ENCODE measurements around the gene COPG2.
"Not testable (repeated sequence)": the region's sequence is repeated elsewhere in the genome, so short reads cannot be mapped to it uniquely, and the experiment has no call there.

COPG2 gene

GRCh38 chr7:130649004-130649790 is 19.4 kb downstream of the COPG2 start:
- DNase-seq (ENCODE audit: low read depth): no peak

DNA sequence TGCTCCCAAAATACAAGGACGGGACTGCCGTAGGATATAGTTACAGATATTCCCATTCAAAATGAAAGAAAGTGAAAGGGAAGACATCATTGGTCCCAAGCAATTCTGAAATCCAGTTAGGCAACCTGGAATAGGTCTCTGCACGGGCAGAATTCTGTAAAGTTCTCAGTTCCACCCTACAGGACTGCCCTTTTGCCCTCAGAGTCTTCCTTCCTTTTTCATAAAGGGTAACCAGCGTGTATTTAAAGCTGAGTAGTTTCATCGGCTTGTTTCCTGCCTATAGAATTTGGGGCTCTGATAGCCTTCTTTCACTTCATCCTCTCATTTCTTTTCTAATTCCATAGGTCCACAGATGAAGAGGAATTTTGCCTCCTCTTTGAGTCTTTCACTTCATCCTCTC is 20.0 kb downstream of the COPG2 start:
- DNase-seq (ENCODE audit: low read depth): no peak

- DNase-seq (ENCODE audit: low read depth): no peak
Observed at GRCh38 chr7:130642383-130642782, 26.2 kb downstream of the COPG2 start.

- DNase-seq (ENCODE audit: low read depth): no peak
Observed at GRCh38 chr7:130641497-130641896, 27.1 kb downstream of the COPG2 start.

- DNase-seq (ENCODE audit: low read depth): no peak
Observed at GRCh38 chr7:130641040-130641439, 27.5 kb downstream of the COPG2 start.

DNA sequence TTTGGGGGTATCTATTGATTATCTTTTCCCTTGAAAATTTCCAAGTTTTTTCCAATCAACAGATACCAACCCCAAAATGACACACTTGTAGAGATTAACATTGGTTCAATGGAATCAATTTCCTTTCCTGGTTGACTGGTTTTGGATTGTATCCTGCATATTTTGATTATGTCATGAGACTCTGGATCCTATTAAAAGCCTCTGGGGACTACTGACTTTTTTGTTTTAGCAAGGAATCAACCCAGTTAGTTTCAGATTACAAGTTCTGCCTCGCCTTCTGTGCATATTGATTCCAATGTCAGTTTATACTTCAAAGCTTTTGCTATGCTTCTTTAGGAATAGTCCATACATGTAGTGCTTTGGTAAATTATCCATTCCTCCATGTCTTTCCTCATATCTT is 29.2 kb downstream of the COPG2 start:
- DNase-seq (ENCODE audit: low read depth): no peak

GRCh38 chr7:130632111-130632510 is 36.4 kb downstream of the COPG2 start:
- DNase-seq (ENCODE audit: low read depth): no peak

- DNase-seq (ENCODE audit: low read depth): no peak
Observed at GRCh38 chr7:130628901-130629300, 39.6 kb downstream of the COPG2 start.

DNA sequence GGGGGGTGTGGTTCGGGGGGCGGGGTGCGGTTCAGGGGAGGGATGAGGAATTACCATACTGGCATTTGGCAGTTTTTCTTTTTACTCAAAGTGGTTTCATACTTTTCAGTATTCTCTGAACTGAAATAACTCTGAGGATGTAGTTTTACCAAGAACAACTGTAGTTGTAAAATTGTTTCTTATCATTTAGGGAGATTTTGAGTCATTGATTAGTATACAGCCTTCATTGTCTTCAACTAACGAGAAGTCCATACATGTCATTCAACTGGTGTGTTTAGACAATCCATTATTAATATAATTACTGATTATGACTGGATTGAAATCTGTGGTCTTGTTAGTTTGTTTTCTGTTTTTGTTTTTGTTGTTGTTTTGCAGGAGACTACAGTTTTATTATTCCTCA is 40.8 kb downstream of the COPG2 start:
- DNase-seq (ENCODE audit: low read depth): no peak

GRCh38 chr7:130622866-130623265 is 45.7 kb downstream of the COPG2 start:
- no peak for DNase-seq (ENCODE audit: low read depth)

GRCh38 chr7:130615583-130615982 is 53.0 kb downstream of the COPG2 start:
- DNase-seq (ENCODE audit: low read depth): no peak

DNA sequence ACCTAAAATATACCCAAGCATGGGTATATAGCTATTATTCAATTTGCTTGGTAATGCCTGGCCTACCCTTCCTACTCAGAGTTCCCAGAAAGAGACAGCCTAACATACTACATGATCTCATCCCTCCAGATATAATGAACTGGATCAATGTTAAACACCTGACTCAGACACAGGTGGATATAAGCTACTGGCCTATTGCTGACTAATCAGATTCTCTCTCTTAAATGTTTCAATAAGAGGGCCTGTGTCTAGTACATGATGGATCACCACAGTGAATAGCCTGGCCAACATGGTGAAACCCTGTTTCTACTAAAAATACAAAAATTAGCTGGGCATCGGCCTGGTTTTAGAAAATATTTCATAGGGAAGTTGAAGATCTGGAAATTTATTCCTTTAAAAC is 54.1 kb downstream of the COPG2 start:
- no peak for DNase-seq (ENCODE audit: low read depth)

DNA sequence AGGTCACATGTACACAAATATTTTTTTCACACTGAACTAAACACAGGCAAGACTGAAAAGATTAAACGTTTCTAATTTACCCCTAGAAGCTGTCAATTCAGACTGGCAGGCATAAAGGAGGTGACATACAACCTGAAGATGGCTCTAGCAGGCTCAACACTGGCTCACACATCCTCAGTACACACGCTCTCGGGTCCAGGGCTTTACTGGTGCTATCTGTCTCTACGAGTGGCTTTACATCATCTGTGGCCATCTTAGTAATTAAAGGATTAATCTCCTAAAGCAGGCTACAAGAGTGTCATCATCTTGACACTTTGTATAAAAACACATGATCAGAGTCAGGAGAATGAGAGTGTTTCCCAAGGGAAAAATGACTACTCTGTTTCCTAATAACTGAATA is 57.3 kb downstream of the COPG2 start:
- DNase-seq (ENCODE audit: low read depth): no peak

- DNase-seq (ENCODE audit: low read depth): not testable (repeated sequence)
Observed at GRCh38 chr7:130607066-130607465, 61.5 kb downstream of the COPG2 start.

DNA sequence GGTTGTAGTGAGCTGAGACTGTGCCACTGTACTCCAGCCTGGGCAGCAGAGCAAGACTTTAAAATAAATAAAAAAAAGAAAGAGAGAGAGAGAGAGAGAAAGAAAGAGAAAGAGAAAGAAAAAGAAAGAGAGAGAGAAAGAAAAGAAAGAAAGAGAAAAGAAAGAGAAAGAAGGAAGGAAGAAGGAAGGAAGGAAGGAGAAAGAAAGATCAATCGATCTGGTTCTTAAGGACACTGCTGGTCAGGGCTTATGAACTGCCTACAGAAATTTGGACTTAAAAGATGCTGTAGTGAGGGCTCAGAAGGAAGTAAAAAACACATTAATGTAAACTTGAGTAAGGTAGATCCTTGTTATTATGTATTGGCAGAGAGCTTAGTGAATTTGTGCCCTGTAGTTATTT is 62.4 kb downstream of the COPG2 start:
- no peak for DNase-seq (ENCODE audit: low read depth)

DNA sequence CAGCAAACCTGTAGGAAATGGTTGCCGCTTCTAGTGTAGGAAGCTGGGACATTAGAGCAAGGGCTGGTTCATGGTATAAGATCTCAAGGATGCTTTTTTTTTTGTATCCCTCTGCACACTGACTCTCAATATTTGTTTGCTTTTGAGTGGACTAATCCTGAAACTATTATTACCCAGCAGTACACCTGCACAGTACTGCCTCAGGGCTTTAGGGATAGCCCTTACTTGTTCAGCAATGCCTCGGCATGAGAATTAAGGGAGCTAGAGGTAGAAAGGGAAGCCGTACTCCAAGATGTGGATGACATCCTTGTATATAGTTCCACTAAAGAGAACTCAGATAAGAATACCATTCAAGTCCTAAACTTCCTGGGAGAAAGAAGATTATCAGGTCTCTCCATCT is 70.5 kb downstream of the COPG2 start:
- DNase-seq (ENCODE audit: low read depth): no peak

GRCh38 chr7:130595986-130596385 is 72.6 kb downstream of the COPG2 start:
- no peak for DNase-seq (ENCODE audit: low read depth)

DNA sequence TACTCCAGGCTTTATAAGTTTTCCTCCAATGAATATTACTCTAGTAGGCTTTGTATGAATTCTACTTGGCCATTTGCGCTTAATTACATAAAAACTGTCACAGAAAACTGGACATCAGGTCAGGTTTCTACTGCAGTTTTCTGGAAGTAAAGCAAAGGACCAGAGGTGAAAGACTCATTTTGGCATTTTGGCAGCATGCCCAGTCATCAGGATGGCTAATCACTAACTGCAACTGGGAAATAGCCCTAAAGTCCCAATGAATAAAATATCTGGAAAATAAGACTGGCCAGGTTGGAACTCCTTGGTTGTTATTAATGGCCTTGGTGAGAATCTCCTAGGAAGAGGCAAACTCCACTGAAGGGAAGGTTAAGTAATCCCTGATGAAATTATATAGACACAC is 75.5 kb downstream of the COPG2 start:
- no peak for DNase-seq (ENCODE audit: low read depth)

DNA sequence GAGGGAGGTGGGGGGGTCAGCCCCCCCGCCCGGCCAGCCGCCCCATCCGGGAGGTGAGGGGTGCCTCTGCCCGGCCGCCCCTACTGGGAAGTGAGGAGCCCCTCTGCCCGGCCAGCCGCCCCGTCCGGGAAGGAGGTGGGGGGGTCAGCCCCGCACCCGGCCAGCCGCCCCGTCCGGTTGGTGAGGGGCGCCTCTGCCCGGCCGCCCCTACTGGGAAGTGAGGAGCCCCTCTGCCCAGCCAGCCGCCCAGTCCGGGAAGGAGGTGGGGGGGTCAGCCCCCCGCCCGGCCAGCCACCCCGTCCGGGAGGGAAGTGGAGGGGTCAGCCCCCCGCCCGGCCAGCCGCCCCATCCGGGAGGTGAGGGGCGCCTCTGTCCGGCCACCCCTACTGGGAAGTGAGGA is 77.1 kb downstream of the COPG2 start:
- not testable (repeated sequence) for DNase-seq (ENCODE audit: low read depth)

- DNase-seq (ENCODE audit: low read depth): not testable (repeated sequence)
Observed at GRCh38 chr7:130585932-130586331, 82.6 kb downstream of the COPG2 start.

DNA sequence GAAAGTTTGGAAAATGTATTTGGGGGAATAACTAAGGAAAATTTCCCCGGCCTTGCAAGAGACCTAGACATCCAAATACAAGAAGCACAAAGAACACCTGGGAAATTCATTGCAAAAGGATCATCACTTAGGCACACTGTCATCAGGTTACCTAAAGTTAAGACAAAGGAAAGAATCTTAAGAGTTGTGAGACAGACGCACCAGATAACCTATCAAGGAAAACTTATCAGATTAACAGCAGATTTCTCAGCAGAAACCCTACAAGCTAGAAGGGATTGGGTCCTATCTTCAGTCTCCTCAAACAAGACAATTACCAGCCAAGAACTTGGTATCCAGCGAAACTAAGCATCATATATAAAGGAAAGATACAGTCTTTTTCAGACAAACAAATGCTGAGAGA is 93.4 kb downstream of the COPG2 start:
- not testable (repeated sequence) for DNase-seq (ENCODE audit: low read depth)

DNA sequence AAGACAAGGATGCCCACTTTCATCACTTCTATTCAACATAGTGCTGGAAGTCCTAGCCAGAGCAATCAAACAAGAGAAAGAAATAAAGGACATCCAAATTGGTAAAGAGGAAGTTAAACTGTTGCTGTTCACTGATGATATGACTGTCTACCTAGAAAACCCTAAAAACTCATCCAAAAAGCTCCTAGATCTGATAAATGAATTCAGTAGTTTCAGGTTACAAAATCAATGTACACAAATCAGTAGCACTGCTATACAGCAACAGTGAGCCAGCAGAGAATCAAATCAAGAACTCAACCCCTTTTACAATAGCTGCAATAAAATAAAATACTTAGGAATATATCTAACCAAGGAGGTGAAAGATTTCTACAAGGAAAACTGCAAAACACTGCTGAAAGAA is 98.4 kb downstream of the COPG2 start:
- not testable (repeated sequence) for DNase-seq (ENCODE audit: low read depth)

GRCh38 chr7:130566898-130567280 is 101.7 kb downstream of the COPG2 start:
- no peak for DNase-seq (ENCODE audit: low read depth)

GRCh38 chr7:130566168-130566897 is 102.2 kb downstream of the COPG2 start:
- no peak for DNase-seq (ENCODE audit: low read depth)
